ENCODE measurements around the gene GMDS. TPM values are rescaled to one million over a fixed set of nuclear protein-coding genes. Genes with fewer than 3 reads are reported as not detected.

GMDS gene
- total and polyA plus RNA-seq, 4 donors: 7.3 to 28.3 (median 16.1) TPM

DNA sequence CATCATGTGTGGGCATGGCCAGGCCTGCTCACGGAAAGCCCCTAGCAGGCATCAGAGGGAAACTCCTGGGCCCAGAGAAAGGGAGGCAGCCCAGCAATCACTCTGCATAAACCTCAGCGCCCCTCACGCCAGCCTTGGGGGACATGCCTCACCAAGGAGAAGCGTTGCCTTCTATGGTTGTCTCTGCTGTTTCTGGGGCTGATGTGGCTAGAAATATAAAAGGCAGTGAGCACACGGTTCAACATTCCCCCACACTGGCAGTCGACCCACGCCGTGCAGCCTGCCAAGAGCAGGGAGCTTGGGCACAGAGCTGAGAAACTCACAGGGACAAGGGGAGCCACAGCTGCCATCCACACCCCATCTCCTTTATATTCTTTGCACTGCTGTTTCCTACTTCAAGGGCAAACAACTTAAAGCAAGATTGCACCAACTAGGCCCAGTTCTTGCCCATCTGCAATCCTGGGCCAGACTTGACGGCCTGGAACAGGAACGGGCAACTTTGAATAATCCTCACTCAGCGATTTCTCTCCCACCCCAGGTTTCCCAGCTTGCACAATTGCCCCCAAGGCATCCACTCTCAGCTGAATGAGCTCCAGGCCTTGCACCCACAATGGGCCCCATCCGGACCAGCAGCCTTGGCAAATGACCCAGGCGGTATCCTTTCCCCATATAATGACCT is 671.2 kb downstream of the GMDS start:
- H3K9ac ChIP-seq (ENCODE audit: insufficient read depth in 1 of 2, low read length in 2 of 2): no peak overlapping the region
- TF ChIP-seq, protein P1, sequence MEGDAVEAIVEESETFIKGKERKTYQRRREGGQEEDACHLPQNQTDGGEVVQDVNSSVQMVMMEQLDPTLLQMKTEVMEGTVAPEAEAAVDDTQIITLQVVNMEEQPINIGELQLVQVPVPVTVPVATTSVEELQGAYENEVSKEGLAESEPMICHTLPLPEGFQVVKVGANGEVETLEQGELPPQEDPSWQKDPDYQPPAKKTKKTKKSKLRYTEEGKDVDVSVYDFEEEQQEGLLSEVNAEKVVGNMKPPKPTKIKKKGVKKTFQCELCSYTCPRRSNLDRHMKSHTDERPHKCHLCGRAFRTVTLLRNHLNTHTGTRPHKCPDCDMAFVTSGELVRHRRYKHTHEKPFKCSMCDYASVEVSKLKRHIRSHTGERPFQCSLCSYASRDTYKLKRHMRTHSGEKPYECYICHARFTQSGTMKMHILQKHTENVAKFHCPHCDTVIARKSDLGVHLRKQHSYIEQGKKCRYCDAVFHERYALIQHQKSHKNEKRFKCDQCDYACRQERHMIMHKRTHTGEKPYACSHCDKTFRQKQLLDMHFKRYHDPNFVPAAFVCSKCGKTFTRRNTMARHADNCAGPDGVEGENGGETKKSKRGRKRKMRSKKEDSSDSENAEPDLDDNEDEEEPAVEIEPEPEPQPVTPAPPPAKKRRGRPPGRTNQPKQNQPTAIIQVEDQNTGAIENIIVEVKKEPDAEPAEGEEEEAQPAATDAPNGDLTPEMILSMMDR (IDR thresholded peaks at IDR 0.05; ENCODE audit: control extremely low read depth, extremely low read depth): no peak
- ATAC-seq (ENCODE audit: insufficient read depth, low FRiP score) (no peak), DNase-seq (peak in 2 of 3 donors; percentile 39 to 64)
- no peak overlapping the region for H3K27ac ChIP-seq (ENCODE audit: low read depth in 1 of 2, low read length in 1 of 2)
- H3K4me3 ChIP-seq: no peak overlapping the region
- WGBS, 2 donors: 82 to 86% methylated on average over 13 of the region's 13 CpGs
- no peaks in the 10 kb centered on the region for H3K36me3 ChIP-seq (ENCODE audit: control insufficient read depth in 4 of 4, insufficient read depth in 4 of 4, low read length in 4 of 4)
- H3K27me3 ChIP-seq (ENCODE audit: control insufficient read depth in 3 of 3, insufficient read depth in 3 of 3, low read length in 2 of 3): no peaks in the 10 kb centered on the region
- H3K4me1 ChIP-seq (ENCODE audit: control insufficient read depth in 5 of 5, insufficient read depth in 5 of 5, low read length in 5 of 5): peaks cover 0 to 26% (median 3%) of the 10 kb centered on the region in 5 donors
- peaks cover 0 to 7% (median 3%) of the 10 kb centered on the region in 4 donors for H3K9me3 ChIP-seq (ENCODE audit: control insufficient read depth in 4 of 4, insufficient read depth in 3 of 4, low read length in 3 of 4)

Measured in lung (tissue), 12 donors.